GM12878 (cell line): ENCODE results near the gene DND1. TPM values are rescaled to one million over a fixed set of nuclear protein-coding genes. Genes with fewer than 3 reads are reported as not detected.

Experiments
- ATAC-seq: fragments of 200-7000 bp; cut with Tn5 transposase; 3 replicates; pipeline ENCODE4 v1.9.1; 2020; ENCODE audit warnings: mild to moderate bottlenecking, moderate library complexity
- BruUV-seq: library from RNA; stranded (reverse); fragments of 400-500 nt; replicated peaks from 2 replicates; lab custom pipeline; 2021; lab: Mats Ljungman, UMichigan
- CTCF ChIA-PET: fragments of 300-600 bp; sonication (Branson Sonifier 250); formaldehyde crosslinking; extraction: SDS; loops from one replicate; lab custom pipeline; 2021; ENCODE audit warnings: inconsistent platforms; lab: Yijun Ruan, JAX
- POLR2A ChIA-PET: fragments of 350-600 bp; formaldehyde crosslinking; extraction: SDS; loops from one replicate; lab custom pipeline; 2021; ENCODE audit warnings: inconsistent platforms; lab: Charles Lee
- RAD21 ChIA-PET: fragments of 300-600 bp; sonication (Branson Sonifier 250); formaldehyde crosslinking; loops from one replicate; lab custom pipeline; 2023; ENCODE audit warnings: antibody characterized with exemption; ENCODE audit not compliant: unreplicated experiment; lab: Charles Lee
- SMC1A ChIA-PET: fragments of 300-600 bp; sonication (Branson Sonifier 250); formaldehyde crosslinking; loops from one replicate; lab custom pipeline; 2023; ENCODE audit not compliant: unreplicated experiment, uncharacterized antibody; lab: Charles Lee
- DNase-seq: peaks from one replicate; pipeline ENCODE4 v3.0.0-alpha.2; 2011; ENCODE audit warnings: low read depth, low spot score
- FAIRE-seq: peaks from 3 replicates; lab custom pipeline; 2011; peaks lifted over from hg19 to GRCh38; lab: Jason Lieb, UNC
- H2AFZ ChIP-seq: 2 replicates; pipeline ENCODE4 v1.6.0; 2011; ENCODE audit warnings: low read depth, low read length, control low read depth; ENCODE audit not compliant: control insufficient read depth
- H3K27ac ChIP-seq: 2 replicates; pipeline ENCODE4 v1.5.1; 2011; ENCODE audit warnings: control low read depth; ENCODE audit not compliant: control insufficient read depth, insufficient read depth
- H3K27me3 ChIP-seq, 2 experiments: replicated peaks in 1 of 2; 2 replicates each; pipeline versions ENCODE4 v1.6.0 to v1.6.1; 2011; ENCODE audit warnings: low read length in 1 of 2; ENCODE audit not compliant: control insufficient read depth in 2 of 2, insufficient read depth in 2 of 2
- H3K36me3 ChIP-seq, 2 experiments: 2 replicates each; pipeline ENCODE4 v1.5.1; 2011; ENCODE audit warnings: low read length in 1 of 2; ENCODE audit not compliant: control insufficient read depth in 2 of 2, insufficient read depth in 2 of 2
- H3K4me1 ChIP-seq: 2 replicates; pipeline ENCODE4 v1.6.1; 2011; ENCODE audit warnings: mild to moderate bottlenecking, low read length, moderate library complexity, mixed read lengths; ENCODE audit not compliant: control insufficient read depth, insufficient read depth
- H3K4me2 ChIP-seq: 2 replicates; pipeline ENCODE4 v1.6.0; 2011; ENCODE audit warnings: control low read depth; ENCODE audit not compliant: control insufficient read depth, insufficient read depth
- H3K4me3 ChIP-seq: fragments of 200-600 bp; sonication (generic); 2 replicates; pipeline ENCODE4 v1.5.1; 2016
- H3K79me2 ChIP-seq: 2 replicates; pipeline ENCODE4 v1.6.0; 2011; ENCODE audit warnings: low read length; ENCODE audit not compliant: control insufficient read depth, insufficient read depth
- H3K9ac ChIP-seq: 2 replicates; pipeline ENCODE4 v1.8.0; 2011; ENCODE audit warnings: low read length, control low read depth, mixed read lengths; ENCODE audit not compliant: control insufficient read depth, insufficient read depth
- H3K9me3 ChIP-seq: replicated peaks from 3 replicates; pipeline ENCODE4 v1.5.1; 2011; ENCODE audit warnings: mild to moderate bottlenecking, low read length; ENCODE audit not compliant: control insufficient read depth, insufficient read depth
- H4K20me1 ChIP-seq: 2 replicates; pipeline ENCODE4 v1.6.0; 2011; ENCODE audit not compliant: control insufficient read depth, insufficient read depth
- DPF2 ChIP-seq: fragments of 450-650 bp; IDR thresholded peaks from 2 replicates; pipeline ENCODE4 v1.6.1; 2017; ENCODE audit warnings: mild to moderate bottlenecking
- MYB ChIP-seq: fragments of 150-350 bp; IDR thresholded peaks from 2 replicates; pipeline ENCODE4 v1.6.1; 2014; ENCODE audit warnings: mild to moderate bottlenecking, low read depth, low read length, borderline replicate concordance
- MYC ChIP-seq: IDR thresholded peaks from 2 replicates; pipeline ENCODE4 v1.6.1; 2011; ENCODE audit warnings: mild to moderate bottlenecking, low read length, moderate library complexity, inconsistent platforms; ENCODE audit not compliant: insufficient read depth, insufficient replicate concordance, insufficient read length, severe bottlenecking
- POLR2A ChIP-seq: IDR thresholded peaks from 2 replicates; pipeline ENCODE4 v1.6.1; 2011; ENCODE audit warnings: low read depth, mild to moderate bottlenecking, low read length
- POU2F2 ChIP-seq: IDR thresholded peaks from 3 replicates; pipeline ENCODE4 v1.6.1; 2011; ENCODE audit warnings: low read depth, mild to moderate bottlenecking, low read length, borderline replicate concordance
- SMAD5 ChIP-seq: IDR thresholded peaks from 2 replicates; pipeline ENCODE4 v1.6.1; 2016; ENCODE audit warnings: antibody characterized with exemption, low read depth
- SREBF1 ChIP-seq: IDR thresholded peaks from 2 replicates; pipeline ENCODE4 v1.6.1; 2012; ENCODE audit warnings: mild to moderate bottlenecking, low read length
- TCF3 ChIP-seq: IDR thresholded peaks from 2 replicates; pipeline ENCODE4 v1.6.1; 2012; ENCODE audit warnings: low read depth, mild to moderate bottlenecking, low read length, borderline replicate concordance; ENCODE audit not compliant: insufficient read depth
- WGBS: methylation state at CpG from one replicate; pipeline ENCODE4 v1.1.6; 2016; ENCODE audit warnings: low lambda C conversion rate; ENCODE audit not compliant: insufficient replicate concordance, insufficient coverage; ENCODE audit errors: missing lambda C conversion rate; 5-methylcytosine and 5-hydroxymethylcytosine counted together
- in situ Hi-C: fragments of 300-500 bp; cut with MboI; formaldehyde crosslinking; loops from 9 replicates; pipeline ENCODE4 v1.14.3; 2018; ENCODE audit warnings: mixed read lengths
- intact Hi-C: fragments of 100-400 bp; cut with micrococcal nuclease; formaldehyde crosslinking; loops from one replicate; pipeline ENCODE4 v1.14.2; 2022; ENCODE audit not compliant: unreplicated experiment
- polyA plus RNA-seq, 11 experiments: library from polyadenylated mRNA; depleted of rRNA in 4 of 11; unstranded in 6 of 11; stranded (reverse) in 5 of 11; fragments of >200 nt; fragmentation: Nextera tagmentation in 4 of 11; fragmentation: Illumina TruSeq in 1 of 11; extraction: Ambion mirVana in 4 of 11; extraction: Trizol in 1 of 11; gene quantifications; 1 replicate in 1 of 11; 2 replicates in 10 of 11; pipeline versions ENCODE4 v1.2.1 to v1.2.3, GENCODE V29; 2011 to 2016; ENCODE audit warnings: inconsistent platforms in 2 of 11, missing spikeins in 2 of 11, low read depth in 1 of 11
- total RNA-seq, 4 experiments: library from RNA; depleted of rRNA in 3 of 4; stranded (reverse); fragments of >200 nt in 3 of 4; fragmentation: Illumina TruSeq in 1 of 4; extraction: Trizol in 1 of 4; gene quantifications; 2 replicates each; pipeline versions ENCODE4 v1.2.1 to v1.2.3, GENCODE V29; 2013 to 2021

DND1 gene
- total and polyA plus RNA-seq, 10 of the 15 experiments (the other 5 are each of a cell fraction or from before 2014, with no cell fraction given): 0.15 to 2.9 (median 0.73) TPM; not detected in 2

DNA sequence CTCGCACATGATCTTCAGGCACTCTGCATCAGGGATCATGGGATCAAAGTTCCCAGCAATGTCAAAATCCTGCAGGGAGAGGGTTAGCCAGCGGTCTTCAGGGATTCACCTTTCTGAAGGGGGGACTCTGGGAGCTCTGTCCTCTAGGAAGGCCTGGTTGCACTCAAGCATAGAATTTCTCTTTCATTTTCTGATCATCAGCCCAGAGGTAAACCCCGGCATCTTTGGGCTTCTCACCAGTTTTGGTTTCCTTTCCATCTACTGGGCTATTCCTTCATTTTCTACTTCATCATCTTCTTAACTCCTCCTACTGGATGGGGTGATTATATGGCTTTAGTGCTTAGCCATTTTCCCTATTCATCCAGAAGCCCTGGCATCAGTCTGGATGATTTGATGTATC lies 4.6 kb upstream of the DND1 start (continued):
- no peak for TF ChIP-seq DPF2

DNA sequence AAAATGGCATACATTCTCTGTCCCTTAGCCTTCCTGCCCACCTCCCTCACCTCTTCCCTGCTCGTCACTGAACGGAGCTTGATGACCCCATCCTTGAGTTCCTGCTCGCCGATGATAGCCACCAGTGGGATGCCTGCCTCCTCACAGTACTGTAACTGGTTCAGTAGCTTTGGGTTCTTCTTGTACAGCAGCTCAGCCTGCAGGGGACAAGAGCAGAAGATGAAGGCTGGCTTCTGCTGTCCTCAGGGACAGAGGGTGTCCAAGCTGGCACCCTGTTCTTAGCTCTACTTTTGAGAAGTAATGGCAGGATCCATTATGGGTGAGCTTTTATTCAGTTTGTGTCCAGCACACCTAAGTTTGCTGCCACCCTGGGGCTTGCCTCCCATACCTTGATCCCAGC lies 1.3 kb upstream of the DND1 start:
- Histone ChIP-seq H4K20me1 (no peaks in the 10 kb centered on the region; the same call in 1 of the 2 replicates), H3K9me3 (no peaks in the 10 kb centered on the region), H3K4me1 (no peaks in the 10 kb centered on the region), H3K4me2 (no peak overlapping the region), H3K4me3 (no peak overlapping the region), H2AFZ (no peak overlapping the region), H3K36me3 (peaks cover 26 to 31% of the 10 kb centered on the region in 2 experiments), H3K79me2 (no peaks in the 10 kb centered on the region), H3K9ac (no peak overlapping the region), H3K27ac (no peak overlapping the region), H3K27me3 (no peaks in the 10 kb centered on the region)
- WGBS: 100% methylated on average over 4 of the region's 4 CpGs
- peak; percentile 28; the same call in 1 of the 2 replicates for TF ChIP-seq POLR2A
- no peak for TF ChIP-seq TCF3
- RAD21 ChIA-PET: interaction anchor here (0.8 to 0.9 kb wide), 2 partner anchors 36 to 46 kb away, joined by 3 to 6 read pairs; no protein-coding TSS in a partner anchor
- no peak for DNase-seq
- no TSS peak for BruUV-seq
- CTCF ChIA-PET: interaction anchor here (0.6 to 1.5 kb wide), 6 partner anchors 10 to 302 kb away, joined by 3 to 5 read pairs (median 3); partner anchors contain the start of genes HARS1, HARS2, IK and NDUFA2
- intact Hi-C loops (no loop called here), in situ Hi-C loops (no loop called here)
- ATAC-seq: no peak
- no peak for FAIRE-seq
- POLR2A ChIA-PET: interaction anchor here (0.7 to 1.1 kb wide), 2 partner anchors 9 to 273 kb away, joined by 3 to 4 read pairs; partner anchors contain the start of gene ANKHD1
- SMC1A ChIA-PET: interaction anchor here (1.0 kb wide), 1 partner anchor 9 kb away, joined by 3 read pairs; no protein-coding TSS in a partner anchor

DNA sequence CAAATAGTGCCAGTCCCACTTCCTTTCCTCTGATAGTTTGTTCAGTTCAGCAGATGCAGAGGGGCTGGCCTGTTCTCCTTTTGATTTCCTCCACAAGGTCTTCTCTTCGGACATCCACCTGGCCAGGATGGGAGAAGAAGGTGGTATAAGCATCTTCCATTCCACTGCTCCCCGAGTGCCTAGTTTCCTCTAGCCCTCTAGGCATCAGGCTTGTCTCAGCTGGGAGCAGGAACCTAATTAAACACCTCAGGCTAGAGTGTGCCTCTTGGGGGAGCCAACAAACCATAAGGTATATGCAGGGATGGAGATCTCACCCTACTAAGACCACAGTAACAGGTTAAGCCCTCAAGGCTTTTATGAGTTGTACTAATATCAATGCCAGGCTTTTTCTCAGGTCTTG lies 835 bp upstream of the DND1 start:
- no peaks in the 10 kb centered on the region for H3K79me2 ChIP-seq
- TSS peak; percentile 70 for BruUV-seq
- 66% methylated on average over 2 of the region's 2 CpGs for WGBS
- intact Hi-C loops: no loop called here
- ChIA-PET SMC1A (no interaction called here), RAD21 (interaction anchor here (0.8 kb wide), 1 partner anchor 46 kb away, joined by 3 read pairs; no protein-coding TSS in a partner anchor), POLR2A (interaction anchor here (1.1 kb wide), 1 partner anchor 9 kb away, joined by 3 read pairs; no protein-coding TSS in a partner anchor), CTCF (interaction anchor here (1.1 to 1.5 kb wide), 2 partner anchors 10 to 302 kb away, joined by 3 to 5 read pairs; partner anchors contain the start of gene WDR55)
- no peaks in the 10 kb centered on the region for H3K9me3 ChIP-seq
- H3K9ac ChIP-seq: no peak overlapping the region
- no peaks in the 10 kb centered on the region; the same call in 1 of the 2 replicates for H4K20me1 ChIP-seq
- no peak overlapping the region for H3K4me2 ChIP-seq
- no peak overlapping the region for H3K27ac ChIP-seq
- peaks cover 28 to 31% of the 10 kb centered on the region in 2 experiments for H3K36me3 ChIP-seq
- DNase-seq: no peak
- H3K27me3 ChIP-seq: no peaks in the 10 kb centered on the region
- no peak for TF ChIP-seq MYB
- TF ChIP-seq POU2F2: no peak
- TF ChIP-seq MYC: no peak
- no peak for TF ChIP-seq SMAD5
- no peak for TF ChIP-seq SREBF1
- H3K4me3 ChIP-seq: no peak overlapping the region
- H3K4me1 ChIP-seq: no peaks in the 10 kb centered on the region
- FAIRE-seq: no peak
- no peak; the same call in 2 of the 3 replicates for ATAC-seq
- no peak overlapping the region for H2AFZ ChIP-seq
- in situ Hi-C loops: no loop called here
